ENCODE data around the gene PCNX2.
"Not testable (repeated sequence)": the region's sequence is repeated elsewhere in the genome, so short reads cannot be mapped to it uniquely, and the experiment has no call there.

PCNX2 gene

DNA sequence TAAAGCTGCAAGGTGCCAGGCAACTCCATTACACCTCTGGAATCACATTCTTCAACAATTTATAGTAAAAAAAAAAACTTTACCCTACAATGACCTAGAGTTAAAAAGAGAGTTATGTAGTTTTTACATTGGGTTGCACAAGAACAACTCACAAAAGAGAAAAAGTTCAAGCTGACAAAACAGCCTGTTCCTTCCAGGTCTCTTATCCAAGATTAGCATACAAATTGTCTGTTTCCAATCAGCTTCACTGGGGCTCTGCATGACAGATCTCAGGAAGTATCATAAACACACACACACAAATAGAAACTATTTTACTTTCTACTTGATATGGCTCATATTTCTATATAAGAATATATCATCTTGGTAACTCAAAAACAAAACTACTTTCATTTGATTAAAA is 154.6 kb downstream of the PCNX2 start:
- no peak for DNase-seq

- no peak for DNase-seq
Observed at GRCh38 chr1:233140499-233140898, 155.0 kb downstream of the PCNX2 start.

DNA sequence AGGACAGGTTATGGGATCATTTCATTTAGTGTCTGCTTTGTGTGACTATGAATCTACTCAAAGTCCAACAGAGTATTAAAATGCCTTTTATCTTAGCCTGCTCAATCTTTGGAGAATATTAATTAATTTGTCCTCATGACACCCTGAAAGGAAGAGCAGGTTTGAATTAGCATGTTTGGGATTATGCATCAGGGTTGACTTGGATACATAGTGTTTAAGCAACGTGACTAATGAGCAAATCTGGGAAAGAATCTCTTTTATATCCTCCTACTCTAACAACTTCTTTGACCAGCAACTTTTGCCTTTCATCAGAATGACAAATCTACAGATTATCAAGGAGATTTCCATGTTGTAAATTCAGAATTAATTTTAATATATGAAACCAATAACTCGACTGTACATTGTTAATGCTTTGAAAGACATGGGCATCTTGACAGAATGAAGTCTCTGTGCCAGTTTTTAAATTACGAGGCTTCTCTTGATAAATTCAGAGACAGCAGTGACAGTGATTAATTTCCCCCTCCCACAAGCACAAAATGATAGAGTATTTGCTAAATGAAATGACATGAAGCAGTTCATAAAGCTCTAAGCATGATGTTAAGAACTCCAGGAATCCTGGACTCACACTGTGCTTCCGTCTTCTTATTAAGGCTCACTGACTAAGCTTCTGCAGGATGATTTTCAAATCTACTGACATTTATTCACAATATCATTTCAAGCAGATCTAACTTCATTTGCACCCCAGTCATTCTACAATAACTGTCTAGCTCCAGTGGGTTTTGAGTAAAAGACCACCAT is 156.5 kb downstream of the PCNX2 start:
- DNase-seq: no peak

DNA sequence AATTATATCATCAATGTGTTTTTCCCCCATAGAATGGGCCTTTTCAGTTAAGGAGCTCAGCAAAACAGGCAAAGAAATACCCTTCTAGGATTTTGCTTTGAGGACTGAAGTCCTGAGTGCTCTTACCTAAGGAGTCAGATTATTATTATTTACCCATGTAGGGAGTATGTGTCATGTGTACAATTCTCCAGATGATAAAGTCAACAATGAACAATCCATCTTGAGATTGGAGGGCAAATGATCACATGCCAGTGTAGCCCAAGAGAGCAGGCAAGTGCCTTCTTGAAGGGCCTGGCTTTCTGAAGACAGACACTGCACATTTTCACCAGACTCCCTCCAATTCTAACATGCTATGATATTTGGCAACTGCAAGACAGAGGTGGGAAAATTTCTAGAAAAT is 159.7 kb downstream of the PCNX2 start:
- no peak for DNase-seq

DNA sequence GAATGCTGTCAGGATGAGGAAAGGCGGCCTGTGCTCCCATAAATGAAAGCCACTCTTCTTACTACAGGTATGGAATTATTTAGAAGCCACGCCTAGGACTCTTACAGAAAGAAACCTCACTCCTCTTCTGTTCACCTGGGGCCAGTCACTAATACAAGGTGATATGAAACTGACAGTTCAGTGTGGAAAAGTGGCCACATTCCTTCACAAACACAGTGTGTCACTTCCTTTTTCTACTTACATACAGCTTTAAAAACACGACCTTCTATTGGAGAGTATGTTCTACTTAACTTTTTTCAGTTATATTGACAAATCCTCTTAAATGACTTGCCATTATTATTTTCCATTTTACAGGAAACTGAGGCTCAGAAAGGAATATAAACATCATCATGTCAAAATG is 163.1 kb downstream of the PCNX2 start:
- no peak for DNase-seq

- DNase-seq: not testable (repeated sequence)
Observed at GRCh38 chr1:233129031-233129430, 166.5 kb downstream of the PCNX2 start.

GRCh38 chr1:233127157-233127556 is 168.4 kb downstream of the PCNX2 start:
- no peak for DNase-seq

- DNase-seq: no peak
Observed at GRCh38 chr1:233122779-233123178, 172.7 kb downstream of the PCNX2 start.

- DNase-seq: no peak
Observed at GRCh38 chr1:233121947-233122559, 173.5 kb downstream of the PCNX2 start.

- DNase-seq: no peak
Observed at GRCh38 chr1:233114860-233115259, 180.7 kb downstream of the PCNX2 start.

DNA sequence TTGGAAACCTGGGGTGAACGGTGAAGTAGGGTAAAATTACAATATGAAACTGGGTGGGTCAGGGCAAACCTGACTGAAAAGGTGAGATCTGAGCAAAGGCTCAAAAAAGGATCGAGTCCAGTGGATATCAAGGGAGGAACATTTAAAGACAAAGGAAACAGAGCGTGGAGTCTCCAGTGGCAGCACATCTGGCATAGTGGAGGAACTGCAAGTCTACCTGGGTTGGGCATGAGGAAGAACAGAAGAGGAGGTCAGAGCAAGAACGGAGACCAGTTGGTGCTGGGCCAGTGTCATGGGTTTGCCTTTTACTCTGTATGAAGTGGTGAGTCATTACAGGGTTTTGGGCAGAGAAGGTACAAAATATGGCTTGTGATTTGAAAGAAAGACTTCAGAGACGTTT is 181.4 kb downstream of the PCNX2 start:
- DNase-seq: no peak

DNA sequence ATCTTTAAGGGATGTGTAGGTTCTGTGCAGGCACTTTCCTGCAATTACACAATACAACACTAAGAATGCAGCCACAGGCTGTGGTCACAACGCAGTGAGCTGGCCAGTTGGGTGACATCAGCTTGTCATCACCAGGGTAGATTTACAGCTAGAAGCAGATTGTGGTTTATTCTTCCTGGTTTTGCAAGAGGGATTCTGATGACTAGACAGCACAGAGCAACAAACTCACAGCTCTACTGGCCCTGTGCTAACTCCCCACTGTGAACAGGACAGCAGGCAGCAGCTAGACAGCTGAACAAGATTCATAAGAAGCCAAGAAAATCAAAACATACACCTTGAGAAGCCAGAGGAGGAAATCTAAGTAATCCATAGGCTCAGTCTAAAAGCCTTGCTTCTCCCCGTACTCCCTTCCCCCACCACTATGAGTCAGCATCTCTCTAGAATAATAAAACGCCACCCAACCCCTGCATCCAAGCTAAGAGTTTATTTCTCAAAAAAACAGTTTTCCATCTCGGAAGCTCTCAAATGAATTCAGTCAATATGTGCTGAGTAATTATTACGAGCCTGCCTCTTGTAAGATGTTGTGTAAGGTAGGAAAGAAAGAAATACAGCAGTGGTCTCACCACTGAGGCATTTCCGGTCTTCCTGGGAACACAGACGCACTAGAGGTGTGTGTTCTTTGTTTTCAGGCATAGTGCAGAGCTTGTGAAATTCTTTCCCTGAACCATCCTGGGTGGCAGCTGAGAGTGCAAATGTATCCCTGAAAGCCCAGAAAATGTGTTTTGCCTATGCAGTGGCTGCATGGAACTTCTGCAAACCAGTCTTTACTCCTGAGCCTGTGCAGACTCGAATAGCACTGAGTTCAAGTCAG is 182.3 kb downstream of the PCNX2 start:
- no peak for DNase-seq

DNA sequence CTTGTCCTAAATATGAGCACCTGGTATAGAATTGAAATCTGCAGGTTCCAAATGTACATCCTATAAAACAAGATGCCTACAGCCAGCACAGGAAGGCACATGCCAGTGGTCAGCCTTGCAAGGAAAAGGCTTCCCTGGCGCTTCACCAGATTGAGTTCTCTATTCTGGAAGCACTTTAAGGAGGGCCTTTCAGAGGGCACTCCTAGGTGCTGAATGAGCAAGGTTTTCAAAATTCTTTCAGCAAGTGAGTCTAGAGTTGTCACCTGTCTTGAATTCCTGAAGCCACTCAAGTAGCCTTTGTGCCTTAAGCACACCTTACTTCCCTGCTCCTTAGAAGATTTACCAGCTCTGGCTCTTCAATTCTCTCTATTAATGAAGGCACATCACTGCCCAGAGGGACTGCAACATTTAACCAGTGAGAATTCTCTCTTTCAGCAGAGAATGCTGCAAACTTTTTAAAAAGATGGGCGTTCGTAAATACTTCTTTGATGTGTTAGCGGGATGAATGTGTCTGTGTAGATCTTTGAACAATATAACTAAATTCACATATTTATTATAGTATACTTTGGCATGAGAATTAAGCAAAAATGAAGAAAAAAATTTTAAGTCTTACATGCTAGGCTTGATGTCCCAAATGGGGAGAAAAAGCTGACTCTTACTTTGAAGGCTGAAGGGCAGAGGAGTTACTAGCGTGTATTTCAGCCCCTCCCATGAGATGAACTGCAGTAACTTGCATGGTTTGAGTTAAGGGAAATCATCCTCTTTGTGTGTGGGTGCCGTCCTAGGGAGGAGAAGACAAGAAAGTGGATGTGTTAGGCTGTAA is 183.1 kb downstream of the PCNX2 start:
- no peak for DNase-seq

- no peak for DNase-seq
Observed at GRCh38 chr1:233111731-233112130, 183.8 kb downstream of the PCNX2 start.

- no peak for DNase-seq
Observed at GRCh38 chr1:233109096-233109495, 186.4 kb downstream of the PCNX2 start.

DNA sequence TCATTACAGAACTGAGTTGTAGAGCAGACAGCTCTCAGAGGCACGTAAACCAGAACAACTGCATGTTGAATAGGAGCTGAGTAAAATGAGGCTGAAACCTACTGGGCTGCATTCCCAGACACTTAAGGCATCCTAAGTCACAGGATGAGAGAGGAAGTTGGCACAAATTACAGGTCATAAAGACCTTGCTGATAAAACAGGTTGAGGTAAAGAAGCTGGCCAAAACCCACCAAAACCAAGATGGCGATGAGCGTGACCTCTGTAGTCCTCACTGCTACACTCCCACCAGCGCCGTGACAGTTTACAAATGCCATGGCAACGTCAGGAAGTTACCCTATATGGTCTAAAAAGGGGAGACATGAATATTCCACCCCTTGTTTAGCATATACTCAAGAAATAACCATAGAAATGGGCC is 187.8 kb downstream of the PCNX2 start:
- DNase-seq: not testable (repeated sequence)

GRCh38 chr1:233107130-233107660 is 188.3 kb downstream of the PCNX2 start:
- no peak for DNase-seq

GRCh38 chr1:233105225-233105624 is 190.3 kb downstream of the PCNX2 start:
- DNase-seq: no peak

- DNase-seq: no peak
Observed at GRCh38 chr1:233102341-233102740, 193.2 kb downstream of the PCNX2 start.

GRCh38 chr1:233097959-233098580 is 197.5 kb downstream of the PCNX2 start:
- no peak for DNase-seq

DNA sequence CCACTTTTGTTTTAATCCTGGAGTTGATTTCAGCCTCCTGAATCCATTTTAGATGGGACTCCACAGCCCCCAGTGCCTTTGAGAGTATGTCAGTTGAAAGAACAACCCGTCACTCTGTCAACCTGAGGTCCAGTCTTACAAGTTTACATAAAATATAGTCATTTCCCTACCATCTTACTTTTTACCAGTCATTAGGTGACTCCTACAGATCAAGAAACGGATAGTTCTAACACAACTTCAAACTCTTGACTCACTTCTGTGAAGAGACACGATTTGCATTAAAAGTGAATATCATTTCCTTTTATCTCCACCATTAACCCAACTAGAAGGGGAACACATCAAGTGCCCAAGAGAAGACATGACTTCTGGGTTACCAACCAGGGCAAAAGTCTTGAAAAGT is 198.0 kb downstream of the PCNX2 start:
- DNase-seq: no peak

- DNase-seq: no peak
Observed at GRCh38 chr1:233094691-233095090, 200.8 kb downstream of the PCNX2 start.
